HG03575 (cell line): ENCODE results near the gene SELP.

Experiments used
- ATAC-seq: cut with Tn5 transposase; IDR thresholded peaks from one replicate; pipeline ENCODE4 v1.9.1; 2021; ENCODE audit not compliant: unreplicated experiment, insufficient number of reproducible peaks, low FRiP score; ENCODE audit errors: extremely low read depth

SELP gene

GRCh38 chr1:169545472-169545871 is 84.5 kb downstream of the SELP start:
- no peak for ATAC-seq

- no peak for ATAC-seq
Observed at GRCh38 chr1:169538998-169539871, 90.7 kb downstream of the SELP start.
